Fibroblast of skin of back (primary cell): ENCODE data around the gene RIPK3.
A peak's percentile ranks its signal among the peaks of the same experiment; 100 is the strongest.

Experiments used
- DNase-seq: peaks from one replicate; pipeline ENCODE4 v3.0.0-alpha.2; 2013

Gene RIPK3

DNA sequence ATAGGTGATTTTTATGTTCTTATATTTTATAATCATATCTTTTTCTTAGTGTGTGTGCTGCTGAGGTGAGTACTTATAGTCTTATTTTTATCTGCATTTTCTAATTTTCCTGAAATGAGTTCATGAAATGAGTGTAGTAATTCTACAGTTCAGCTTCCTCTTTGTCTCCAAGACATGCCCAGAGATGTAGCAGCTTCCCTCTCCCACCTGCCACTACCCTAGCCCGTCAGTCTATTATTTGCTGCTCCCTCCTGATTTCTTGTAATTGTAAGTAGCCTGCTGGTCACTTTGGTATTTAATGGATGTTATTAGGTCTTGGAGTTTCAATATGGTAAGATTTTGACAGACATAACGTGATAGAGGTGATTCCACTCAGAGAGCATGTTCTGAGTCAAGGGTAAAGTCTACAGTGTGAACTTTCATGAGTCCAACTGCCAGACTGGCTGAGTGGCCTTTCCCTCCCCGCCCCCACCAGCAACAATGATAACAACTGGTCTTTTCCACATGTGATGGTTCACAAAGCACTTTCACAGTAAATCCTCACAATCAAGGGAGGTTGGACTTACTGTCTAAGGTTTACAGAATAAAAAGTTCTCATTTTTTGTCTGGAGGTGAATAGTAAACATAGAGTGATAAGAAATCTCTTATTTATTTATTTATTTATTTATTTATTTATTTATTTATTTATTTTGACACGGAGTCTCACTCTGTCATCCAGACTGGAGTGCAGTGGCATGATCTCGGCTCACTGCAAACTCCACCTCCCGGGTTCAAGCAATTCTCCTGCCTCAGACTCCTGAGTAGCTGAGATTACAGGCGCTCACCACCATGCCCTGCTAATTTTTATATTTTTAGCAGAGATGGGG lies 4.2 kb upstream of the RIPK3 start:
- no peak for DNase-seq

DNA sequence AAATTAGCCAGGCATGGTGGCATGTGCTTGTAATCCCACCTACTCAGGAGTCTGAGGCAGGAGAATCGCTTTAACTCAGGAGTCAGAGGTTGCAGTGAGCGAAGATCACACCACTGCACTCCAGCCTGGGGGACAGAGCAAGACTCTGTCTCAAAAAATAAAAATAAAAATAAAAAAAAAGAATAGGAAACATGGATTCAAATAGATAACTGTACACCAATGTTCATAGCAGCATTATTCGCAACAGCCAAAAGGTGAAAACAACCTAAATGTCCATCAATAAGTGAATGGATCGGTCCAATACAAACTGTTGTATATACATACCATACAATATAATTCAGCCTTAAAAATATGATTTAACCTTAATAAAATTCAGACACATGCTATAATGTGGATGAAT lies 3.1 kb upstream of the RIPK3 start:
- DNase-seq = no peak

DNA sequence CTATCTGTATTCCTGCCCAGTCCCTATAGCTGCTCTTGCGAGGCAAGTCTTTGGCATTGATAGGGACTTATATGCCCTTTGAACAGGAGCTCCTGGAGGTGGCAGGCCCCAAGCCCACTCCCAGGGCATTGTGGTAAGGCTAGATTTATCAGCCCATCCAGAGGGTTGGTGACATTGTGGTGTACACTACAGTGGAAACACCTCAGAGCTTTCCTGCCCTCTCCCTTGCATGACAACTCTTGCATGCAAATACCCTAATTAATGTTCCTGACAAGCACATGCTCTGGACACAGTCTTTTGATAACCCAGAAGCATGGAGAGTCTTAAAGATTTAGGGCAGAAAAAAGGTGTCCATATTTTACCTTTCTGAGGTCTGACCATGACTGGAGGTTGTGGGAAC lies 815 bp upstream of the RIPK3 start:
- DNase-seq = no peak

DNA sequence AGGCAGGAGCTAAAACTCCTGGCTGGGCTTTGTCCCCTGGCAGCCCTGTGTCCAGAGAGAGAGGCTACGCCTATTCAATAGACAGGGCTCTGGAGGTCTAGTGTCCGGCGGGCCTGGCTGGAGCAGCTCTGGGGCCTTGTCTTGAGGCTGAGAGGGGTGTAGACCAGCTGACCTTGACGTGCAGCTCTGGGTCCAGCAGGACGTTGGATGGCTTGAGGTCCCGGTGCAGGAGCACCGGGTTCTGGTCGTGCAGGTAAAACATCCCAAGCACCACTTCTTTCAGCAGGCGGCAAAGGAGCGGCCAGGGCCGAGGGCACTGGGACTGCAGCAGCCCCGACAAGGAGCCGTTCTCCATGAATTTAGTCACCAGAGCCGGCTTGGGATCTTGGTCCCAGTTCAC lies 948 bp downstream of the RIPK3 start:
- DNase-seq = no peak

DNA sequence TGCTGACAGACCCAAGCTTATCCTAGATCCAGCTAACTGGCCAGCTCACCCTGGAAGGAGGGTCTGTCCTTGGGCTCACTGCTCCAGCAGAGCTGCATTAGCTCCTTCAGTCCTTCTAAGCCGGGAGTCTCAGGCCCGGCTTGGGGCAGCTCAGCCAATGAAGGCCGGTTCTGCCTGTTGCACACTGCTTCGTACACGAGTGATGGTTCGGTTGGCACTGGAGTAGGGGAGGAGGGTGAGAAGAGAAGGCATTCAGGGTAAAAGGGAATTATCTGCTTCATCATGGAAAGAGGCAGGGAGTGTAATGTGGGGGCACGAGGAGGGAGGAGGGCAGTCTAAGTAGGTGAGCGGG lies 2.0 kb downstream of the RIPK3 start:
- no peak for DNase-seq

DNA sequence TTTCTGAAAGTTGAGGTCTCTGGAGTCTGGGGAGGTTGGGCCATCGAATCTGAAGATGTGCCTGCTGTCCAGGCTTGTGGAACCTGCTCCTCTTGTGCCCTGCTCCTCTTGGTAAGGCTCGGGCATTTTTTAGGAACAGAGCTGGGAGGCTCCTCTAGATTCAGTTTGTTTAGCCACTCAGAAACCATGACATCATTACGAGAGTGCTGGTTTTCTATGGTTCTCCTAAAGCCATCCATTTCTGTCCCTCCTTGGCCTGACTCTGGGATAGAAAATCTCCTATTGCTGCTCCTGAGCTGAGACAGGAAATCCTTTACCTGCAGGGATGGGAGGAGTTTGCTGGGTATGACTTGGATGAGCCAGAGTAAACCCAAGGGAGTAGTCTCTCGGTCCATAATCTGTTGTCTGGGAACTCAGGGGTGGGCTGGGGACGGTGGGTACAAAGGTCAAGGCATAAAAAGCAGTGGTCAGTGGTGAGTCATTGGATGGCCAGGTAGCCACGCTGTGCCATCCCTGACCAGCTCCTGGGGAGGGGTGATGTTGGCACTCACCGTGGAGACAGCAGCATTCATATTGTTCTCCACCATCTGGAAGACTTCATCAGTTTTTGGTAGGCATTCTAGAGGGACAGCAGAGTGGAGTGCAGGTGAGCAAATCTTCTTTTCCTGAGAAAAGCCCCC lies 2.5 kb downstream of the RIPK3 start:
- DNase-seq = no peak

DNA sequence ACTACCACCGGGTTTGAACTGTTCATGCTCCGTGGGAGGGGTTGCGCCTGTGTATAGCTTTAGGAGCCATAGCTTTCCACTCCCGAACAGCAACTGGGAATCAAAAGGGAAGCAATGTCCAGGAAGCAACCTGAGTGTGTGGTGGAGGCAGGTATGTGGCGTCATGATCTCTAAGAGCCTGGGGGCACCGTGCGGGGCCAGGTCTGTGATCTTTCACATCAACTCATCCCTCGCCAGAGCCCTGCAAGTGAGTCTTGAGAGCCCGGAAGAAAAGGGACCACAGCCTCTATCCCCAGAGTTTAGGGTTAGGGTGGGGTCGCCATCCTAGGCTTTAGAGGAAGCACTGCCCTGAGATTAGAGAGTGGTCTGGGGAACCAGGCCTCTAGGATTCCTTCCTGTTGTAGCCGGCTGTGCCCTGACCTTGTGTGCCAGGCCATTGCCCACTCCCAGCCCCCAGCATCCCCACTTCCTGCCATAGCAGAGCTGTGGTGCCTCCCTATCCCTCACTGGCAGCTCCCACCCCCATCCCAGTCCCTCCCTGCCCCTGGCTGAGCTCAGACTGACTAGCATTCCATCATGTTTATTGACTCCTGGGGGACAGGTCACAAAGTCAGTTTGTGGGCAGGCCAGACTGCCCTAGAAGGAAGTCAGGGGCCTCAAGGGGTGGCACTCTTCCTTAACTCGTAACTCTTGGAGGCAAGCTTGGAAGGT lies 4.2 kb downstream of the RIPK3 start:
- DNase-seq = peak; percentile 40

DNA sequence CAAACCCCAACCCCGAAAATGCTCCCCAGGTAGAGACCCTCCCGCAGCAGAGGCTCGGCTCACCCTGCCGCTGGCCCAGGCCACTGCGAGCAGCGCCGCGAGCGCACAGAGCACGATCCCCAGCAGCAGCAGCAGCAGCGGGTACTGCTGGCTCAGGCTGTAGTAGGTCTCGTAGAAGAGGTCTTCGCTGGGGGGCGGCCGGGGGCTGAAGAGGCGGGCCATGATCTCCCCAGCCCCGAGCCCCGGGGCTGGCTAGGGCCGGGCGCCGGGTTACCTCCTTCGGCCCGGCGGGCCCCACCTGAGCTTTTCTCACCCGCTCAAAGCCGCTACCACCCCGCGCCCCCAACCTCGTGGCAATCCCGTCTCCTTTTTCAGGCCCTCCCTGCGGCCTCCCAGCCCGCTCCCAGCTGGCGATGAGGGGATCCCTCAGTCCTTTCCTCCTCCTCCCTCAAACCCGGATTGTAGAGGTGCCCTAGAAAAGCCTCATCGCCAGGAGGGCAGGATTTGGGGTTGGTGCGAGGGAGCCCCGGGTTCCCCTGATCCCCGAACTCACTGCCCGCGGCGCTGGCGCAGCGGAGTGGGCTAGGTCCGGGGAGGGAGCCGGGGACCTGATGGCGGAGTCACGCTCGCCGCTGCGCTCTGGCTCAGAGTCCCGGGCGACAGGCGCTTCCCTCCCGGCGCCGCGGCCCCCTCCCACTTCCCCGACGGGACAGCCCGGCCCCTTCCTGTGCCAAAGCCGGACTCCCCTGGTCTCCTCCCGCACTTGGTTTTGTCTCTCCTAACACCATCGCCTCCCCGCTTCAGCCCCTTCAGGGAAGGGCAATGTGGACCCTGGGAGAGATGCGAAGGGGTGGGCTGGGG lies 5.1 kb downstream of the RIPK3 start, which contains the start of gene ADCY4:
Gene ADCY4, minus strand, starts transcription at position 641 of the 861 bp plus-strand sequence. Its CDS starts 419 bp downstream, at position 222.
- DNase-seq = no peak

DNA sequence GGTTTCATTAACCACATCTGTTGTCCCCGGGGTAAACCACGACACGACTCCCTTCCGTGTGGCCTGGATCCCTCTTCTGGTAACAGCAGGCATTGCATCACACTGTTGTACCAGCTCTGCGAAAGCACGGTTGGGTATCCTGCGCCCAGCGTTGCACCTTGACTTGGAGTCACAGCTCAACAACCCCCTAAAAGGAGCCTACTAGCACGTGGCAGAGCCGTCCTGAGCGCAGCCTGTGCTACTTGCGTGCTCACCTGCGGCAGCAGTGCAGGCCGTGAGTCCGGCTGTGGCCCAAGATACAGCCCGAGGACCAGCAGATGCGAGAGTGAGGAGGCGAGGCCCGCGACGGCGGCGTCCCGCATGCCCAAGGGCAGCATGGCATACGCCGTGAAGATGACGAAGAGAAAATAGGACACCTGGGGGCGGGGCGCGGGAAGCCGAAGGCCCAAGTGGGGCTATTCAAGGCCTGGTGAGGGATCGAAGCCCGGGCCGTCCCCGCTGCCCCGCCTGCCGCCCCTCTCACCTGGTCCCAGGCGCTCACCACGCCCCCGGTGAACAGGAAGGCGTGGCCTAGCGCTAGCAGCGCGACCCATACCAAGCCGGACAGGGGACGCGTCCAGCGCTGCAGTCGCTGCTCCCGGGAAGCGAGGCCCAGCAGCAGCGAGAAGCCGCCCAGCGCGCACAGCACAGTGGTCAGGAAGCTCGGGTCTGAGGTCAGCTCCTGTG lies 7.4 kb downstream of the RIPK3 start:
- peak; percentile 73 for DNase-seq

DNA sequence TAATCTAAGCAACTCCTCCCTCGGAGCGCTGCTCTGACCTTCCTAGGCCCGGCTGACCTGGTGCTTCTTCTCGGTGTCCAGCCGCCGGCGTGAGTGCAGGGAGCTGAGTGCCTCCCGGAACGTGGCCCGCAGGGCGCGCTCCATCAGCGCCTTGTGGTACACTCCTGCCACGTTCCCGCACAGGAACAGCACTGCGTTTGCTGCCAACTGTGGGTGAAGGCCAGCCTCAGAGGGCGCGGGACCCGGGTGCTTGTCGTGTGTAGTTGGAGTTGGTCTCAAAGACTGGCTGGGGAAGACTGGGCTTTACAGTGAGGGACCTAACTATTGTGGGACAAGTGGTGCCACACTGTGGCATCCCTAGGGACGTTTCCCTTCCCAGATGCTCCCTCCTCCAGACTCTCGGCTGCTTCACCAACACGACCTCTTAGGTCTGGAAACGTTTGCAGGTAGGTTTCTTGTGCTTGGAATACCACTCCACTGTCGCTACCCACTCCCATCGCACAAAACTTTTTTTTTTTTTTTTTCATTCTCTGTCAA lies 8.0 kb downstream of the RIPK3 start:
- no peak for DNase-seq

DNA sequence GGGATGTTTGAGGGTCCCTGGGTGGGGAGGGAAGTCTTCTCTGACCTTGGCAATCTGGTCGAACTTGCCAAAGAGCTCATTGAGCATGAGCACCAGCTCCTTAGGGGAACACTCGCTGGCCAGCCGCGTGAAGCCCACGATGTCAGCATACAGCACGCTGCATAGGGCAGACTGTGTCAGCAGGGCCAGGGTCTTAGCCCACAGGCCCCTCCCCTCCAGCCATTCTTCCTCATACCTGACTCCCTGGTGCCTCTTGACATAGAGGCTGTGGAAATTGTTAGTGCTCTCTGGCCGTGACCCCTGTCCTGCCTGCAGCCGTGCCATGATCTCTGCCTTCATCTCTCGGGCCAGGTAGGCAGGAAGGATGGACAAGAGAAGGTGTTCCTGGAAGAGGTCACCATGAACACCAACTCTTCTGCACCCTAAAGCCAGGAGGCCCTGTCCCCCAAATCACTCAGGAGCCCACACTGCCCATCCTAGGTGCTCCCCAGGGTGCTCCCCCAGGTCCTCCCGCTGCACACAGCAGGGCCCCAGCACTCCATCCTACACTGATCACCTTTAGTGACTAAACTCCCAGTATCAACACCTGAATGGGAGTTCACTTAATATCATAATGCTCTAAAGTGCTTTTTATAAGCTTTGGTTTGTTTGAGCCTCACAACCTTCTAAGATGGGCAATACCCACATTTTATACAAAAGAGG lies 8.7 kb downstream of the RIPK3 start:
- DNase-seq = no peak

DNA sequence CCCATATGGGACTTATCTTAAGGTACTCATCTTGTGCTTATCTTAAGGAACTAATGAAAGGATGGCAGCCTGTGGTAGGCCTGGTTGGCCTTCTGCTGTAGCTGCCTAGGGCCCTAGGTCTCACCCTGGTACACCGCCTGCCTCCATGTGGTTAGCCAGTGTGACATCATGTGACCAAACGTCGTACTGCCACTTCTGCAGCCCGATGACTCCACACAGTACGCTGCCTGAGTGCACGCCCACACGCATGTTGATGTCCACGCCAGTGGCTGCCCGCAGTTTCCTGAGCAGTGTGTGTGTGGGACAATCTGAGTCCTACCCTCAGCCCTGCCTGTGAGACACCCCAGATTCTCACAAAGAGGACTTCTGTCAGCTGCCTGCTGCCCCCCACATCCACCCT lies 10.1 kb downstream of the RIPK3 start:
- DNase-seq = no peak

DNA sequence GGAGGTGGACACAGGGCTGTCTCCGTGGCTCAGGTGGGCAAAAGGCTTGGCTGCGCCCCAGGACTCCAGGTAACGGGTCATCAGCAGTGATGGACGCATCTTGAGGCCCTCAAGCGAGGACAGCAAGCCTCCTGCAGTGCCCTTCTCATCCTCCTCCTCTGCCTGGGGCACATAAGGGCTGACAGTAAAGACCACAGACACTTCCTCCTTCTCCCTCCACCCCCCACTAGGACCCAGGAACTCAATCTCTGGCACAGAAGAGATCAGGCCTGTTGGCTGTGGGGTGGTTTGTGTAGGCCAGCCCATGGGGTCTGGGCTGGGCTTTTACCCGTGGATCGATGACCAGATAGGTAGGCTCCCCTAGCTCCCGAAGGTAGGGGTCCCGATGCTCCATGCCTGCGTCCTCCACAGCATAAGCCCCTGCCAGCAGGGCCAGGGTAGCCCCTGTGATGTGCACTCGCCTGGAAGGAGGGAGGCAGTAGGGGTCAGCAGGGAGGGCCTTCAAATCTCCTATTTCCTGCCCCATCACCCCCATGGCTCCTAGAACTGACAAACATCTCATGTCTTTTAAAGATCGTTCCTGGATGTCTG lies 10.6 kb downstream of the RIPK3 start:
- no peak for DNase-seq

DNA sequence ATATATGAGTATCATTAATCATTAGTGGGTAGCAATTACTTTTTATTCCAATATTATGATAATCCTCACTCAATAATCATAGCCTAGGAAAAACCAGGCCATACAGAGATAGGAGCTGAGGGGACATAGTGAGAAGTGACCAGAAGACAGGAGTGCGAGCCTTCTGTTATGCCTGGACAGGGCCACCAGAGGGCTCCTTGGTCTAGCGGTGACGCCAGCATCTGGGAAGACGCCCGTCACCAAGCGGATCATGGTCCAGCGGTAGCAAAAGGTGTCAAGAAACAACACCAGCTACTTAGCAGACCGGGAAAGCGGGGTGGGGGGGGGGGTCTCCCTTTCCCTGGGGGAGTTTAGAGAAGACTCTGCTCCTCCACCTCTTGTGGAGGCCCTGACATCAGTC lies 11.9 kb downstream of the RIPK3 start:
- peak; percentile 18 for DNase-seq

DNA sequence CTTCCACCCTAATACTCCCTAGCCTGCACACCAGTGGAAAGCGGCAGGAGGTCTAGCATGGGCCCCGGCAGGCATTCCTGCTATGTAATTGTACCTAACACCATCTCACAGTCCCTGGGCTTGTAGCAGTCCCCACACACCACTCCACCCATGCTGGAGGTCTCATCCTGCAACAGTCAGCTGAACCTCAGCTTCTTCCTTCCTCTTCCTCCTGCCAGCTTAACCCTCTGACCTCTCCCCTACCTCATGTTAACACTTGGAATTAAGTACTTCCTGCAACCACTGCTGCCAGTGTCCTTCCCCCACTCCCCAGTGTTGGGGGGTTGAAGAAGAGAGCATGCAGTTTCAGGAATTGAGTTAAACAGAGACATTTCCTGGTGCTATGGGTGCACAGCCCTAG lies 12.5 kb downstream of the RIPK3 start:
- no peak for DNase-seq

DNA sequence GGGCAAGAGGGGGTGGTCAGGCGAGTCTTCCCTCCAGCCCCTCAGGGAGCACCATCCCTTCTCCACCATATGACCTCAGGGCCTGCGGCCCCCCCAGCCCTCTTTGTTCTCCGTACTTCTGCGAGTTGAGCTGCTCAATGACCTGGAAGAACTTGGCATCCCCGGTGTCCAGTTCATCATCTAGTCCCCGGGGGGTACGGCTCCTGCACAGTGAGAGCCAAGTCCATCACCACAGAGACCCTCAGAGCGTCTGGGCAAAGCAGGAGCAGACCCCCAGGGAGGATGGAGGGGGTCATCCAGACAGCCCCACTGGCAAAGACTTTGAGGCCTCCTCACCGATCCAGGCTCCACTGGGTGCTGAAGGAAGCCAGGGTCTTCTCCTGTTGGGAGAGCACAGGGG lies 13.8 kb downstream of the RIPK3 start:
- DNase-seq = no peak

DNA sequence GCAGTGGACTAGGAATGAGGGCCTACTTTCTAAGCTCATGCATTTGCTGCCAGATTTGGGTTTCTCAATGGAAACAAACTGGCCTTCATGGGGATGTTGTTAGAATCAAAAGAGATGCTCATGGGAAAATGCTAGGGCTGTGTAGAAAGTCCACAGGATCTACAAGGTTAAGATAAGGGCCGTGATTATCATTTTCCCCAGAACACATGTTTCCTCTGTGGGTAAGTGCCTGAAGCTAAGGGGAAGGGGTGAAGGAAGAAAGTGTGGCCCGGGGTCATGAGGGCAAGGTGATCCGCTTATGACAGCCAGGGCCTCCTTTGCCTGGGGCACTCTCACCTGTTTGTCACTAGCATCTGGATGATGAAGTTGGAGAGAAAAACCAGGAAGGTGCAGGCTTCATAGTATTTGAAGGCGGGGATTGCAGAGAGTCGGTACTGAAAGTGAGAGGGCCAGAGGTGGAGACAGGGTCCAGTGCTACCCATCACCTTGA lies 14.7 kb downstream of the RIPK3 start:
- DNase-seq = no peak

DNA sequence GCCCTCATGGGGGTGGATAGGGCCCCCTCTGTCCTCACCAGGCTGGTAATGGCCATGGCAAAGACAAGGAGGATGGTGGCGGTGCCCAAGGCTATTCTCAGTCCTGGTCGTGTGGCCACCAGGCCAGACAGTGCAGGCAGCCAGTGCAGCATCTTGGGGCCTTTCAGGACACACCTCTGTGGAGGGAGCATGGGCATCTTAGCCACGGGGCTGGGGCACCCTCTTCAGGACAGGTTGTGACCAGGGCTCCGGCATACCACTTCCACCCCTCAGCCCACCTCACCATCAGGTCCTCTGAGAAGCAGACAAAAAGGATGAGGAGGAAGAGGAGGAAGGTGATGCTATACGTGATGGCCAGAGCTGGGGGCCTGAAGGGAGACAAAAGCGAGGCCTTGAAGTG lies 15.8 kb downstream of the RIPK3 start:
- DNase-seq = no peak

DNA sequence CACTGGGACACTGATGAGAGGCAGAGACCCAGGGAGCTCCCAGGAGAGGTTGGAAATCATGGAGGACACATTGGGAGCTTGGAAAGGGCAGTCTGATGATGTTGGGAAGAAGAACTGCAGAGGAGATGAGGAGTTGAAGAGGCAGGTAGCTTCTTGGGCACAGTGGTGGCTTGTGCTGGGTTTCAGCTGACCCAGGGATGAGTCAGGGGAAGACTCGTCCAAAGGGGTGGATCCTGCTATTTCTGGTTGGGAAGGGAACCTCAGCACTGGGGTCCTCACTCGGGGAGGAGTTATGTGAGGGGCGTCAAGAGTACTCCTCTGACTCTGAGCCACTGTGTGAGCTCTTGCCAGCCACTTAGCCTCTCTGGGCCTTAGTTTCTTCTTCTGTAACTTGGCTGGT lies 16.4 kb downstream of the RIPK3 start:
- no peak for DNase-seq

DNA sequence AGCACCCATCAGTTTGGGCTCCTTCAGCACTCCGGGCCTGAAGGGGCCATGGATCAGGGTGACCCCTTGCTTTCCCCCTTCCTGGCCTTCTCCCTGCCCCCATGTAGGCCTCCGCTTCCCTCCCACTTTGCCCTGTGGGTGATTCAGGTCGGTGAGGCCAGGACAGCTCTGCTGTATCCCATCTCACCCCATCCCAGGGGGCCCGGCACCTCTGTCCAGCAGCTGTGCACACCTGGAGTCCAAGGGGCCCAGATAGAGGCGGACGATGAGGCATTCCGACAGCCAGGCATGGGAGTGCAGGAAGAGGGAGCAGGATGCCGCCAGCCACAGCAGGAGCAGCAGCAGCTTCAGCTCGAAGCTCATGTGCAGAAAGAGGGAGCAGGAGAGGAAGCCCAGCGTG lies 17.1 kb downstream of the RIPK3 start:
- DNase-seq = no peak
